Dermis microvascular lymphatic vessel endothelial cell (primary cell): ENCODE measurements around the gene TOGARAM1. TPM values are rescaled to one million over a fixed set of nuclear protein-coding genes. Genes with fewer than 3 reads are reported as not detected.

Experiments
- DNase-seq, 2 donors: peaks; one replicate each; pipeline versions ENCODE4 v3.0.0 to v3.0.0-alpha.2; 2010; ENCODE audit warnings: low read depth in 2 of 2
- total RNA-seq: library from RNA; depleted of rRNA; stranded (reverse); fragments of >200 nt; gene quantifications from 2 replicates; pipeline ENCODE4 v1.2.1, GENCODE V29; 2014

The TOGARAM1 gene
- total RNA-seq = 11.6 and 14.0 TPM in 2 replicates

- DNase-seq = peak; percentile 100
These were observed at the start of gene TOGARAM1, which contains the start of gene KLHL28 for GRCh38 chr14:44961554-44962333. Gene TOGARAM1, plus strand, starts transcription at chr14:44962190. Its CDS starts 232 bp downstream, at chr14:44962422. Gene KLHL28, minus strand, starts transcription at chr14:44961947. Its CDS starts 16,019 bp downstream, at chr14:44945928.

GRCh38 chr14:44914849-44915248 lies 47.1 kb upstream of the TOGARAM1 start:
- DNase-seq = no peak

DNA sequence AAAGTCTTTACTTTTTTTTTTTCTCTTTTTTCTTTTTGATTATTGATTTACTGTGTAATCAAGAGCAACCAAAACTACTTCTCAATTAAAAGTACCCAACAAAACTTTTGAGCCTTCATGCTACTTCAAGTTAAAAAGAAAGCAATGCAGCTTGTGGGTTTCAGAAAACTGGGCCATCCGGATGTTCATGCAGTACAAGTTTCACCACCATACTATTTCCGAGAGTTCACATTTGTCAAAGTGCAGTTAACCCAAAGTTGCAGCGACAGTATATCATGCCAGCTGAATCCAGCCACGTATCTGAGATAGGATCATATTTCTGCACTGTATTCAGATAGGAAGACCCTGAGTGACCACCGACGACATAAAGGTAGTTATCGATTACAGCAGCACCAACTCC lies 33.2 kb upstream of the TOGARAM1 start:
- no peak for DNase-seq

DNA sequence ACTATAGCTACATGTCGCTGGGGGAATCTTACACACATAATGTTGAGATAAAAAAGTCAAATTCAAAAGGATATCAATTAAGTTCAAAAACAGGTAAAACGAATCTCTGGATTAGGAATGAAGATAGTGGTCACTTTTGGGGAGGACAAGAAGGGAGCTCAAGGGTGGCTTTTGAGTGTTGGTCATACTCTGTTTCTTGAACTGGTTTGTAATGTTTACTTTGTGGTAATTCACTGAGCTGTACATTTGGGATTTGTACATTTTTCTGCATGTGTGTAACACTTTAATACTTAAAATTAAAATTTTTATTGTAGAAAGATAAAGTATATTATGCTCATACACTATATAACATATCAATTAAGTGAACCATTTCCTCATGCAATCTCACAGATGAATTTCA lies 26.8 kb upstream of the TOGARAM1 start:
- no peak for DNase-seq

- DNase-seq = no peak
These were observed 24.4 kb upstream of the TOGARAM1 start for GRCh38 chr14:44937547-44937946.

DNA sequence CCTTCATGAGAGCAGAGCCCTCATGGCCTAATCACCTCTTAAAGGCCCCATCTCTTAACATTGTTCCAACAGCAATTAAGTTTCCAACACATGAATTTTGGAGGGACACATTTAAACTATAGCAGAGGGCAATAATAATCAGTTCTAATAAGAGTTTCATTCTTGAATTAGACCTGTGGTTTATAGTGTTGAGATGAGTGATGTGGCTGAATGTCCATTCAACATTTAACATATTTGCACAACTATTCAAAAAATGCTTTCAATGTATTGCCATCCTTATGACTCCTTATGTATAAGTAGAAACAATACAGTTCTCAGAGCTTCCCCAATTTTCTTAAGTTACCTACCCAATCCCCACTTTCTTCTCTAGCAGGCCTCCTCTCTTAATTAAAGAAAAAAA lies 21.8 kb upstream of the TOGARAM1 start:
- no peak for DNase-seq

- no peak for DNase-seq
These were observed 21.0 kb upstream of the TOGARAM1 start for GRCh38 chr14:44940944-44941343.

DNA sequence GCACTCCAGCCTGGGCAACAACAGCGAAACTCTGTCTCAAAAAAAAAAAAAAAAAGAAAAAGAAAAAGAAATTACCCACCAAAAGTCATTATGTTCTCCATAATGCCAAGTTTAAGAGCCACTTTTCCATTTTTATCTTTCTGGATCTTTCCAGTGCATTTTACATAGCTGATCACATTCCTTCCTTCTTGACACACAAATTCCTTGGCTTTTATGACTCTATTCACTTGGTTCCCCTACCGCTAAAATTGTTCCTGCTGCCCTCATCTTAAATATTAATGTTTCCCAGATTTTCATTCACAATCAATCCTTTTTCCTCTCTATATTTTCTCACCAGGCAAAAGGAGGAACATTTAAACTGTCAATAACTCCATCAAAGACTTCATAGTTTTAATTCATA lies 20.4 kb upstream of the TOGARAM1 start:
- no peak for DNase-seq

DNA sequence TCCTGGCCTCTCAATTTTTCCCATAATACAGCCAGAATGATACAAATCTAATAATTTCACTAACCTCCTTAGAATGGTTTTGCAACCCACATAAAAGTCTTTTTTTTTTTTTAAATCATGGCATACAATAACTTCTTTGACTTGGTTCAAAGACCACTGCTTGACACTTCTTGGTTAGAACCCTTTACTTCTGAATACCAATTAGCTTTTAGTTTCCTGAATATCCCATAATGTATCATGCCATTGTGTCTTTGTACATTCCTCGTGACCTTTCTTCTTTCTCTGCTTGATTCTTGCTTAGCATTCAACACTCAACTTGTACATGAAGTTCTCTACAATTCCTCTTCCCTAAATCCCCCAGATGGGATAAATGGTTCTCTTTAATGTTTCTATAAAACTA lies 19.6 kb upstream of the TOGARAM1 start:
- DNase-seq = no peak

DNA sequence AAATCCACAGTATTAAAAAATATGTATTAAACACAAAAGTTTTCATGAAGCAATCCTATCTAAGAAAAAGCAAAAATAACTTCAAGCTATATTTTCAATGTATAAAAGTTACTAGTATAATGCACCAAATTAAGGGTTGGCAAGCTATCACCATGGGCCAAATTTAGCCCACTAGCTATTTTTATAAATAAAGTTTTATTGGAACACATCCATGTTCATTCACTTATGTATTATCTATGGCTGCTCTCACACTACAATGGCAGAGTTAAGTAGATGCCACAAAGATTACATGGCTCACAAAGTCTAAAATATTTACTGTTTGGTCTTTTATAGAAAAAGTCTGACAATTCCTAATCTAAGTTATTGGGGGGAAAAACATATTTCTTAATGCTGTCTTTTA lies 17.9 kb upstream of the TOGARAM1 start:
- DNase-seq = no peak

DNA sequence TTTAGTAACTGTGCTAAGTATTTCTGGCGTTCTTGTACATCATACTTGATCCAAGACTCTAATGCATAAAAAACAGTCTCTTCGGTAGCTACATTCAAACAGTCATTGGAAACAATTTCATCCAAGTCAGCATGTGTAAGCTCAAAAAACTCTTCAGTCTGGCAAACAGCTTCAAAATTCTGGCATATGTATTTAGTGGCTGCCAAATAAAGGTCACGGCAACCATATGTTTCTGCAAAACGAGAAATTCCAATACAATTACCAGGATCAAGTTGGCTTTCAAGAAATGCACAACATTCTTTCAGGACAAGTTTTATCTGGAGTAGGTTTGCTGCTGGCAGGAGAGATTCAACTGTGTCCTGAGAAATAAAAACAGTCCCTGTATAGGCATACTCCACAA lies 16.7 kb upstream of the TOGARAM1 start:
- DNase-seq = no peak

DNA sequence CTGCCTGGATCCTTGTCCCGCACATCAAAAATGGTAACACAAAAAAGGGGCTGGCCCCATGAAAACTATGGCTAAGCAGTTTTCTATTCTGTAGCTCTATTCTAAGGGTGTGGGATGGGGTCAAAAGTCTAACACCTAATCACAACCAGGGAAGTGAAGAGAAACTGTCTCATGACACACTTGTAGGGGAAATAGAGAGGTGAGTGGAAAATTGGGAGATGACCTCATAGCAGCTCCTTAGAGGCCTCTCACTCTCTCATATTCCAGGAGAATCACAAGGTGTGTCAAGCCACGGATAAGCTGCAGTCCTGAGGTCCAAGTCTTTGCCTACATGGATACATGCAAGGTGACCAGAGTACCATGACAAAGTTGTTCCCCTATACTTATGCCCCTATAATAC lies 10.9 kb upstream of the TOGARAM1 start:
- no peak for DNase-seq

GRCh38 chr14:44952391-44953110 lies 9.4 kb upstream of the TOGARAM1 start:
- no peak for DNase-seq

- no peak for DNase-seq
These were observed 7.2 kb upstream of the TOGARAM1 start for GRCh38 chr14:44954750-44955149.

GRCh38 chr14:44955528-44955927 lies 6.5 kb upstream of the TOGARAM1 start:
- DNase-seq = no peak

DNA sequence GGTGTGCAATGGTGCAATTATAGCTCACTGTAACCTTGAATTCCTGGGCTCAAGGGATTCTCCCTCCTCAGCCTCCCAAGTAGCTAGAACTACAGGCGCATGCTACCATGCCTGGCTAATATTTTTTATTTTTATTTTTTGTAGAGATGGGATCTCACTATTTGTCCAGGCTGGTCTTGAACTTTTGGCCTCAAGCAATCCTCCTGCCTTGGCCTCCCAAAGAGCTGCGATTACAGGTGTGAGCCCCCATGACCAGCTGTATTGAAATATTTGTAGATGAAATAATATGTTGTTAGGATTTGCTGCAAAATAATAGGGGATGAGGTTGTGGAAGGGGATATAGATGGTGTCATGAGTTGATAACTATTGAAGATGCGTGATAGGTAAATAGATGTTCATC lies 5.1 kb upstream of the TOGARAM1 start:
- DNase-seq = no peak

DNA sequence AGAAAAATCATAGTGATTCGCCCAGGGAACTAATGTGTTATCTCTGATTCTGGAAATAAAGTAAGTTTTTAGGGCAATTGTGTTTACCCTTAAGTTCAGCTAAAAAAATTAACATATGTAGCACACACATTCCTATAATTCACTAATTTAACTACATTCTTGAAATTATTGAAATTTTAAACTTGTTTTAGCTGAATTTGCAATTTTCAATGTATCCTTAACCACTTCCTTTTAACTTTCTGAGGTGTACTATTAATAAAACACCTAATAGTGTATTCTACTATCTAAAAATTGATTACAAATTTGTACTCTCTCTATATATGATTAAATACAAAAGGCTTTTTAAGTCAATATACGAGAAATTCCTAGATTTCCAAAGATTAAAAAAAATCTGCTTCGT lies 2.5 kb upstream of the TOGARAM1 start:
- no peak for DNase-seq

GRCh38 chr14:44960146-44960545 lies 1.8 kb upstream of the TOGARAM1 start:
- DNase-seq = no peak

- peak in 1 of 2 donors; percentile 12 for DNase-seq
These were observed 1.3 kb upstream of the TOGARAM1 start for GRCh38 chr14:44960646-44961045.

DNA sequence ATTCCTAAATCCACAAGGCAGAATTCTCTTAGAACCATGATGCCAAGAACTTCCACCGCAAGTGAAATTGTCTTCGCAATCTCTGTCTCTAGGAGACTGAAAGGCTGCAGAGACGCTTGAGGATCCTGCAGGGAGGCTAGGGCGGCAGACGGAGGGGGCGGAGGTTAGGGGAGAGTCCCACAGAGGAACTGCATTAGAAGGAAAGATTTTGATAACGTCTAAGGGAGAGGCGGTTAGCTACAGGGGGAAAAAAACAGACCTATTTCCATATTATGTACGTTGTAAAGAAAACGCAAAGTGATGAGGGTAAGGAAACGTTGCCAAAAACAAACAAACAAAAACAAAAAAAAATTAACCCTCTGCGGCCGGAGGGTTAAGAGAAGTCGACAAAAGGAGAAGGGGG lies 838 bp upstream of the TOGARAM1 start:
- peak in 1 of 2 donors; percentile 54 for DNase-seq

GRCh38 chr14:44962334-44963043 lies 499 bp downstream of the TOGARAM1 start:
- DNase-seq = peak; percentile 45 to 74

GRCh38 chr14:44963044-44963528 lies 1.1 kb downstream of the TOGARAM1 start:
- DNase-seq = no peak
